HG03045 (cell line): ENCODE data around the gene ZNF528.

Experiments
- ATAC-seq: cut with Tn5 transposase; IDR thresholded peaks from one replicate; pipeline ENCODE4 v1.9.1; 2021; ENCODE audit warnings: mild to moderate bottlenecking, moderate library complexity; ENCODE audit not compliant: unreplicated experiment

The ZNF528 gene

GRCh38 chr19:52397310-52398080, at the start of gene ZNF528:
Gene ZNF528 (plus strand): TSS chr19:52397849. CDS start chr19:52402014, 4,165 bp downstream.
- peak; percentile 85 for ATAC-seq

- ATAC-seq = no peak
Measured at GRCh38 chr19:52351512-52351911, 46.1 kb upstream of the ZNF528 start.

GRCh38 chr19:52366414-52366824, 31.2 kb upstream of the ZNF528 start:
- ATAC-seq = no peak

GRCh38 chr19:52369559-52370340, 27.9 kb upstream of the ZNF528 start, which contains the start of gene ZNF880:
Gene ZNF880 (plus strand): TSS chr19:52369923. CDS start chr19:52369966, 43 bp downstream.
- no peak for ATAC-seq

- no peak for ATAC-seq
Measured at GRCh38 chr19:52370341-52370710, 27.3 kb upstream of the ZNF528 start.

- ATAC-seq = no peak
Measured at GRCh38 chr19:52391135-52391534, 6.5 kb upstream of the ZNF528 start.

- no peak for ATAC-seq
Measured at GRCh38 chr19:52398081-52398441, 412 bp downstream of the ZNF528 start.

GRCh38 chr19:52410276-52410675, 12.6 kb downstream of the ZNF528 start:
- ATAC-seq = no peak

GRCh38 chr19:52415711-52416110, 18.1 kb downstream of the ZNF528 start:
- ATAC-seq = no peak

GRCh38 chr19:52428937-52429336, 31.3 kb downstream of the ZNF528 start, which contains the start of gene ZNF534:
Gene ZNF534 (plus strand): TSS chr19:52429148. CDS start chr19:52431475, 2,327 bp downstream.
- no peak for ATAC-seq

- no peak for ATAC-seq
Measured at GRCh38 chr19:52442179-52442578, 44.5 kb downstream of the ZNF528 start.

- no peak for ATAC-seq
Measured at GRCh38 chr19:52444506-52444905, 46.9 kb downstream of the ZNF528 start.

GRCh38 chr19:52451241-52451640, 53.6 kb downstream of the ZNF528 start:
- ATAC-seq = no peak

- no peak for ATAC-seq
Measured at GRCh38 chr19:52453324-52454094, 55.9 kb downstream of the ZNF528 start, which contains the start of gene ZNF578. Gene ZNF578 (plus strand): TSS chr19:52453553. CDS start chr19:52501846, 48,293 bp downstream.

- no peak for ATAC-seq
Measured at GRCh38 chr19:52464798-52465470, 67.3 kb downstream of the ZNF528 start.
